Stomach (tissue), 9 donors: ENCODE results near the gene SLC28A3. TPM values are rescaled to one million over a fixed set of nuclear protein-coding genes. Genes with fewer than 3 reads are reported as not detected.

Experiments used
- DNase-seq, 2 donors: peaks; one replicate each; pipeline versions ENCODE4 v3.0.0 to v3.0.0-alpha.2; 2013 to 2019
- H3K27ac ChIP-seq, 5 donors: fragments of 200-600 bp in 4 of 5; sonication (generic) in 4 of 5; one replicate each; pipeline ENCODE4 v1.5.1; 2013 to 2019; ENCODE audit warnings: mild to moderate bottlenecking in 1 of 5, moderate library complexity in 1 of 5
- H3K27me3 ChIP-seq, 3 donors: fragments of 200-600 bp; sonication (generic); one replicate each; pipeline ENCODE4 v1.5.1; 2017 to 2019; ENCODE audit warnings: mixed run types in 1 of 3
- H3K36me3 ChIP-seq, 4 donors: fragments of 200-600 bp; sonication (generic); 1 replicate in 3 of 4; 2 replicates in 1 of 4; pipeline ENCODE4 v1.5.1; 2016 to 2019
- H3K4me1 ChIP-seq, 4 donors: fragments of 200-600 bp; sonication (generic); one replicate each; pipeline ENCODE4 v1.5.1; 2016 to 2019
- H3K4me3 ChIP-seq, 4 donors: fragments of 200-600 bp; sonication (generic) in 3 of 4; one replicate each; pipeline ENCODE4 v1.5.1; 2016 to 2019; ENCODE audit warnings: mild to moderate bottlenecking in 1 of 4
- H3K9me3 ChIP-seq, 4 donors: fragments of 200-600 bp; sonication (generic); one replicate each; pipeline ENCODE4 v1.5.1; 2016 to 2019
- EP300 ChIP-seq: sonication (generic); formaldehyde crosslinking; IDR thresholded peaks from one replicate; pipeline ENCODE4 v1.6.1; 2017; ENCODE audit warnings: antibody characterized with exemption
- POLR2A ChIP-seq, 4 donors: fragments of 450-650 bp; IDR thresholded peaks; one replicate each; pipeline ENCODE4 v1.6.1; 2016; ENCODE audit warnings: antibody characterized with exemption in 4 of 4, control low read depth in 2 of 4, mild to moderate bottlenecking in 1 of 4, moderate library complexity in 1 of 4
- POLR2AphosphoS5 ChIP-seq, 3 donors: sonication (generic); formaldehyde crosslinking; IDR thresholded peaks; one replicate each; pipeline ENCODE4 v1.6.1; 2016; ENCODE audit warnings: antibody characterized with exemption in 3 of 3
- WGBS, 5 donors: extraction: QIAGEN DNeasy Blood & Tissue Kit in 3 of 5; methylation state at CpG; one replicate each; pipeline versions ENCODE4 v1.1.5 to v1.1.7; 2013 to 2018; 5-methylcytosine and 5-hydroxymethylcytosine counted together
- intact Hi-C: fragments of 100-400 bp; cut with DNase I; formaldehyde crosslinking; loops from one replicate; pipeline ENCODE4 v1.15.1; 2023; ENCODE audit warnings: low total_unique reads
- polyA plus RNA-seq, 3 donors: library from polyadenylated mRNA; stranded (reverse); fragments of 200-250 nt; gene quantifications; one replicate each; pipeline ENCODE4 v1.2.3, GENCODE V29; 2013
- total RNA-seq, 5 donors: library from RNA; depleted of rRNA; stranded (reverse); fragments of >200 nt; gene quantifications; one replicate each; pipeline versions ENCODE4 v1.1.0 to v1.2.3, GENCODE V29; 2014 to 2016
- TF ChIP-seq, protein P1 (sequence below), 7 experiments: fragments of 450-650 bp in 4 of 7; fragments of 200-600 bp in 3 of 7; sonication (generic) in 3 of 7; IDR thresholded peaks; one replicate each; pipeline ENCODE4 v1.5.1; 2016 to 2019; ENCODE audit warnings: antibody characterized with exemption in 7 of 7, control low read depth in 2 of 7, mild to moderate bottlenecking in 1 of 7
- donor health status: healthy with polysubstance abuse.
- donor health status: Bipolar disorder and iron deficiency.
- donor health status: healthy.

Gene SLC28A3
- total and polyA plus RNA-seq, 8 donors, result 0.58 to 6.3 (median 1.3) TPM; not detected in 2

DNA sequence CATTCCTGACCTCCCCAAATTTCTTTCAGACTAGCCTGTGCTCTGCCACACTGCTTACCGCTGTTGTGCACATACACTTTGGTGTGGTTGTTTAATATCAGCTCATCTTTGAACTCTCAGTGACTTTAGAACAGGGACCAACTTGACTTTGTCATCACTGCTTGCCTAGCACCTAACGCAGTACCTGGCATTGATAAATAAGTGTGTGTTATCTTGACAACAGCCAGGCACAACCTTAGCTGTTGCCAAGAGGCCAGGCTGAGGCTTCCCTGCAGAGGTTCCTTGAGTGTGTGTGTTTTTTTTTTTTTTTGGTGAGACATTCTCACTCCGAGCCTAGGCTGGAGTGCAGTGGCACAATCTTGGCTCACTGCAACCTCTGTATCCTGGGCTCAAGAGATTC is 41.0 kb upstream of the SLC28A3 start:
- Histone ChIP-seq H3K9me3 (no peaks in the 10 kb centered on the region), H3K4me3 (no peak overlapping the region), H3K27me3 (no peaks in the 10 kb centered on the region), H3K4me1 (no peaks in the 10 kb centered on the region), H3K27ac (no peak overlapping the region), H3K36me3 (no peaks in the 10 kb centered on the region)
- TF ChIP-seq, protein P1, sequence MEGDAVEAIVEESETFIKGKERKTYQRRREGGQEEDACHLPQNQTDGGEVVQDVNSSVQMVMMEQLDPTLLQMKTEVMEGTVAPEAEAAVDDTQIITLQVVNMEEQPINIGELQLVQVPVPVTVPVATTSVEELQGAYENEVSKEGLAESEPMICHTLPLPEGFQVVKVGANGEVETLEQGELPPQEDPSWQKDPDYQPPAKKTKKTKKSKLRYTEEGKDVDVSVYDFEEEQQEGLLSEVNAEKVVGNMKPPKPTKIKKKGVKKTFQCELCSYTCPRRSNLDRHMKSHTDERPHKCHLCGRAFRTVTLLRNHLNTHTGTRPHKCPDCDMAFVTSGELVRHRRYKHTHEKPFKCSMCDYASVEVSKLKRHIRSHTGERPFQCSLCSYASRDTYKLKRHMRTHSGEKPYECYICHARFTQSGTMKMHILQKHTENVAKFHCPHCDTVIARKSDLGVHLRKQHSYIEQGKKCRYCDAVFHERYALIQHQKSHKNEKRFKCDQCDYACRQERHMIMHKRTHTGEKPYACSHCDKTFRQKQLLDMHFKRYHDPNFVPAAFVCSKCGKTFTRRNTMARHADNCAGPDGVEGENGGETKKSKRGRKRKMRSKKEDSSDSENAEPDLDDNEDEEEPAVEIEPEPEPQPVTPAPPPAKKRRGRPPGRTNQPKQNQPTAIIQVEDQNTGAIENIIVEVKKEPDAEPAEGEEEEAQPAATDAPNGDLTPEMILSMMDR (IDR thresholded peaks at IDR 0.05), result no peak
- TF ChIP-seq EP300 (no peak), POLR2AphosphoS5 (IDR thresholded peaks at IDR 0.05) (no peak), POLR2A (IDR thresholded peaks at IDR 0.05) (no peak)
- intact Hi-C loops, result no loop called here
- DNase-seq, result no peak
- 53 to 73% (median 59%) methylated on average over 3 of the region's 3 CpGs for WGBS, 5 donors

DNA sequence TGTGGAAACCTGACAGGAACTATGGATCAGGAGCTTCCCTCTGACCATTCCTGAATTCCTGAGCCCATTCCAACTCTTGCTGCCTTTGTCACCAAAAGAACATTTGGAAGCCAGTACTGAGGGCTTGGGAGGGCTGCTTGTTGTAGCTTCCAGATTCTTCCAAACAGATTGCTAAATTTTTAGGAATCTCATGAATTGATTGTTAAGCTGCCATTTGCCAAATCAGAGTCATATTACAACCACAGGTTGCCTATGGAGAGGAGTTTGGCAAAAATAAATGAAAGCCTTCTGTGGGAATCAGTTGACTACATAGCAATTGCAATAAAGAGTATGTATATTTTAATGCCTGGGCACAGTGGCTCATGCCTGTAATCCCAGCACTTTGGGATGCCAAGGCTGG is 39.2 kb upstream of the SLC28A3 start:
- H3K27me3 ChIP-seq, result no peaks in the 10 kb centered on the region
- intact Hi-C loops, result no loop called here

DNA sequence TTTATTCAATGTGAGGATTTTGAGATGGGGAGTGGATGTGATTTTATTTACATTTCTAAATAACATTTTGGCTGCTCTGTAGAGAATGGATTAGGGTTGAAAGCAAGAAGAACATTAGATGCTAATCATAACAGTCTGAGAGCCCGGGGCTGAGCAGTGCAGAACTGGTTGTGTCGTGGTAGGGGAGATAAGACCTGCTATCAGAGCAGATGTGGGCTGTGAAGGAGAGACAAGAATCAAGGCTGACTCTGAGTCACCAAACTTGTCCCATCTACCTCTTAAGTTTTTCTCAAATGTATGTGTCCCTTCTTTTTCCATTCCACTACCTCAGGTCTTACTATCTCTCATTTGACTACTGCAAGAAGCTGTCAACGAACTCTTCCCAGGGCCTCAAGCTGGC is 35.4 kb upstream of the SLC28A3 start:
- Histone ChIP-seq H3K27me3 (no peaks in the 10 kb centered on the region), H3K4me3 (no peak overlapping the region), H3K36me3 (no peaks in the 10 kb centered on the region), H3K4me1 (peaks cover 0 to 12% (median 7%) of the 10 kb centered on the region in 4 donors), H3K9me3 (no peaks in the 10 kb centered on the region), H3K27ac (no peak overlapping the region)
- 15 to 54% (median 37%) methylated on average over 3 of the region's 3 CpGs for WGBS, 5 donors
- TF ChIP-seq EP300, result no peak
- no peak for TF ChIP-seq POLR2AphosphoS5 (IDR thresholded peaks at IDR 0.05)
- TF ChIP-seq POLR2A (IDR thresholded peaks at IDR 0.05), result no peak
- TF ChIP-seq, protein P1 (IDR thresholded peaks at IDR 0.05), result no peak
- intact Hi-C loops, result no loop called here
- DNase-seq, result no peak

More for the DNA sequence above, 39.2 kb upstream of the SLC28A3 start:
- Histone ChIP-seq H3K4me3 (no peak overlapping the region), H3K9me3 (no peaks in the 10 kb centered on the region), H3K36me3 (no peaks in the 10 kb centered on the region), H3K4me1 (peaks cover 0 to under 1% (median under 1%) of the 10 kb centered on the region in 4 donors), H3K27ac (no peak overlapping the region)
- no peak for DNase-seq
- no peak for TF ChIP-seq EP300
- TF ChIP-seq POLR2AphosphoS5 (IDR thresholded peaks at IDR 0.05), result no peak
- TF ChIP-seq POLR2A (IDR thresholded peaks at IDR 0.05), result no peak
- TF ChIP-seq, protein P1 (IDR thresholded peaks at IDR 0.05), result no peak

DNA sequence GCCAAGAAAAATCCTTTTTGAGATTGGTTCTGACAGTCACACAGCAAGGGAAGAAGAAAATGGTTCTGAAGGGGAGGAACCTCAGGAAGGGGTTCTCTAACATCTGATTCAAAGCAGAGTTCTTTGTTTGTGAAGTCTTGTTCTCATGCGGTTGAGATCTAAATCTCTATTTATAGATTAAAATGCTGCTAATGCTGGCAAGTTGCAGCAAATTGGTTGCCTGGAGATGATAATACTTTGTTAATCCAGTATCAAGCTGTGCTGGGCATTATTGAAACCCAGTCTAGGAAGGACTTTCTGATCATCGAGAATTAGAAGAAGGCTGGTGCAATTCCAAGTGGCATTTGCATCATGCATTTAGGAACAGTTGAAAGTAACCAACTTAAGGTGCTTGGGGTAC is 34.0 kb upstream of the SLC28A3 start:
- Histone ChIP-seq H3K36me3 (no peaks in the 10 kb centered on the region), H3K4me1 (peaks cover 0 to 12% (median 7%) of the 10 kb centered on the region in 4 donors), H3K27me3 (no peaks in the 10 kb centered on the region), H3K4me3 (no peak overlapping the region), H3K9me3 (no peaks in the 10 kb centered on the region), H3K27ac (peak overlapping the region in 1 of 5 donors; percentile 47)
- WGBS, 5 donors, result 21 to 37% (median 36%) methylated on average over 2 of the region's 2 CpGs
- TF ChIP-seq POLR2A (IDR thresholded peaks at IDR 0.05) (no peak), POLR2AphosphoS5 (IDR thresholded peaks at IDR 0.05) (no peak), EP300 (no peak)
- TF ChIP-seq, protein P1 (IDR thresholded peaks at IDR 0.05), result no peak
- DNase-seq, result no peak
- intact Hi-C loops, result no loop called here
